GM18951 (cell line): Measurements from ENCODE around the gene CSF1R.

Source experiments
- POLR2A ChIP-seq: IDR thresholded peaks from 4 replicates; pipeline ENCODE4 v1.6.1; 2011; ENCODE audit warnings: mild to moderate bottlenecking; ENCODE audit not compliant: insufficient read length, insufficient read depth; ENCODE audit errors: extremely low read depth
- in situ Hi-C: fragments of 300-500 bp; cut with MboI; formaldehyde crosslinking; loops from one replicate; pipeline ENCODE4 v1.12.0; 2022; ENCODE audit warnings: low sequenced_read_pairs, mixed read lengths, inconsistent platforms; ENCODE audit not compliant: unreplicated experiment

CSF1R gene

DNA sequence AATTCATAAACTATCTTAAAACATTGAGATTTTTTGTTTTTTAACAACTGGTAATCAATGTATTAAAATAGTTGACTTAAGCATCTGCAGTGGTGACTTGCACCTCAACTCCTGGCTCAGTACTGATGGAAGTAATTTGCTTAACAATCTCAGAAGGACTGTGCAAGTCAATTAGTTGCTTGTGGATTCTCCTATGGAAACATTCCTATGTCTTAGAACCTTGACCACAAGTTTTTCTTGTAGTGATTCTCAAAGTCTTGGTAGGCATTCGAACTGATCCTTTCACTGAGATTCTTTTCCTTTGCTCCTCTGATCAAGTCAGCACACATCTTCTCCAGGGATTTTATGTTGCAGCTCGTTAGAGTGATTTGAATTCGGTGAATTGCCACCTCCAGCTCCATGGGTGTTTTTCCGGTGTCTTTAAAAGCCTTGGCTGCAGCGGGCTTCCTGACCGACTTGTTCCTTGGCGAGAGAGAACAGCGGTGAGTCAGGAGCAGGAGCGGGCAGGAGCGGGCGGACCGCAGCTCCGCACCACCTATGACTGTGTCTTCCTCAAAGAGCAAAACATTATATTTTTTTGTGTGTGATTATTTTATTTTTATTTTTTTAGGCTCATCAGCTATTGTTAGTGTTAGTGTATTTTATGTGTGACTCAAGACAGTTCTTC is 64.7 kb downstream of the CSF1R start:
- in situ Hi-C loops, result no loop called here
- TF ChIP-seq POLR2A, result no peak

DNA sequence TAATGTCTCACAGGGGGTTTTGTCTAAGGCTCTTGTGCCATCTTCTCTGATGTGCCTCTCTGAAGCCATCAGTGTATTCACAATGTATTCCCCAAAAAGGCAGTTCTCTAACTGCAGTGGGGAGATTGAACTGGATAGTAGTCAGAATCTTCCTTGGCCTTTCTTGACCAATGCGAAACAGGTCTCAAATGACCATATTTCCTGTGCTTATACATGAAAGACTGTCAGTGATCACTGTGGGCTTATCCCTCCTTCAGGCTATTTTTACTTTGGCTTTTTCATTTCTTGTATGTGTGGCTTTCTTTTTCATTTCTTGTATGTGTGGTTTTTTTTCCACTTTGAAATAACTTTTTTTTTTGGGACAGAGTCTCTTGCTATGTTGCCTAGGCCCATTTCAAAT is 66.1 kb downstream of the CSF1R start:
- no peak for TF ChIP-seq POLR2A
- in situ Hi-C loops, result no loop called here

DNA sequence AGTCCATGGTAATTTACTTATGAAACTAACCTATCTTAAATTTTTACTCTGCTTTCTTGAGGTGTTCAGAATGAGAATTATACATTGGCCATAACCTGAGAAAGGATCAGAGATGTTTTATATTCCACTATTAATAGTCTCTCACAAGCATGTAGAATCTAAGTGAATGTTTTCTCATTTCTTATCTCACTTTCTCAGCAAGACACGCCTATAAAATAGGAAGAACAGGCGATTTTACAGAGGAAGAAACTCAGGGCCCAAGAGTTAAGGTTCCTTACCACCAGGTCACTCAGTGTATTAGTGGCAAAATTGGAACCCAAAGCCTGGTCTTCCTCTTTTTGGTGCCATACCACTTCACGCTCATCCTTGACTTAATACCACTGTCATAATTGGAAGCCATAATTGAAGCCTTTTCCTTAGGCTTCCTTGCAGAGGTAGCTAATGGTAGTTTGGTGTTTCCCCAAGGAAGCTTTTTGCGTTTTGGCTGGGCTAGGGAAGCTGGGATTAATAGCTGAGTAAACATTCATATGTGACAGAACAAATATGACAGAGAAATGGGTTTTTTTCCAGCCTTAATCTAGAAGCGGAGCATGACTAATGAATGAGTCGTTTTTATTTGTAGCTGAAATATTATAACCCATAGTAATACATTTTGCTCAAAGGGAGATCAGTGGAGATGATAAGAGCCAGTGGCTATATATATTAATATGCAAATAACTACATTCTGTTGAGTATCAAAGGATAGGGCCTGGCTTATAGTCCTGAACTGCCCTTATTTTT is 68.9 kb downstream of the CSF1R start:
- in situ Hi-C loops, result no loop called here
- no peak for TF ChIP-seq POLR2A

DNA sequence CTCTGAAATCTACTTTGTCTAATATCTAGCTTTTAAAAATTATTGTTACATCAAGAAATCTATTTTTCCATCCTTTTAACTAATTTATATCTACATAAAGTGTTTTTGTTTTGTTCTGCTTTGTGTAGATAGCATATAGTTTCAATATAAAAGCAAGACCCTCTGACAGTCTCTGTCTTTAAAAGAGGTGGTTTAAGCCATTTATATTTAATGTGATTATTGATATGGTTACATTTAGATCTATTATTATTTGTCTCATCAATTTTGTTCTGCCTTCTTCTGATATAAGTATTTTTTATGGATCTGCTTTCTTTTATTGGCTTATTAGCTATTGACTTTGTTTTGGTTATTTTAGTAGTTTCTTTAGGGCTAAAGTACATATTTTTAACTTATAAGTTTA is 69.8 kb downstream of the CSF1R start:
- no peak for TF ChIP-seq POLR2A
- in situ Hi-C loops, result no loop called here

DNA sequence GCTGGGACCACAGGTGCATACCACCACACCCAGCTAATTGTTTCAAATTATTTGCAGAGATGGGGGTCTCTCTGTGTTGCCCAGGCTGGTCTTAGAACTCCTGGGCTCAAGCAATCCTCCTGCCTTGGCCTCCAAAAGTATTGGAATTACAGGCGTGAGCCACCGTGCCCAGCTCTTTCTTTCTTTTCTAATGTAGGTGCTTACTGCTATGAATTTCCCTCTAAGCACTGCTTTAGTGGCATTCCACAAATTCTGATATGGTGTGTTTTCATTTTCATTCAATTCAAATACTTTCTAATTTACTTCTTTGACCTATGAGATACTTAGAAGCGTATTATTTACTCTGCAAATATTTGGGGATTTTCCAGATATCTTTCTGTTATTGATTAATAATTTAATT is 70.9 kb downstream of the CSF1R start:
- TF ChIP-seq POLR2A, result no peak
- in situ Hi-C loops, result no loop called here

DNA sequence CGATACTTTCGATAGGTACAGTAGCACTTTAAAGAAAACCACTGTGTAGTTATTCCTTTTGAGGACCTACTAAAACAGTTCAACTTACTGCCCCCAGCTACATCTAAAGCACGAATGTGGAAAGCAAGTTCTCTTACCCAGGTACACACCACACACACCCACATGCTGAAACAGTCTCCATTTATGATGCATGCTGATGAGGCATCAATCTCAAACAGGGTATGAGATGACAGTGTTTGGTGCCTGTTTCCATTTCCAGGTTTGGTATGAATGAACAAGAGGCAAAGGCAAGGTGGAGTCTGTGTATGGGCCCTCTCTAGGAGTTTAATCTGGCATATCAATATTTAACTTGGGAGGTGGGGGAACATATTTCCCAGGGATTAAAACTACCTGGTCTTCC is 71.9 kb downstream of the CSF1R start:
- in situ Hi-C loops, result no loop called here
- no peak for TF ChIP-seq POLR2A

DNA sequence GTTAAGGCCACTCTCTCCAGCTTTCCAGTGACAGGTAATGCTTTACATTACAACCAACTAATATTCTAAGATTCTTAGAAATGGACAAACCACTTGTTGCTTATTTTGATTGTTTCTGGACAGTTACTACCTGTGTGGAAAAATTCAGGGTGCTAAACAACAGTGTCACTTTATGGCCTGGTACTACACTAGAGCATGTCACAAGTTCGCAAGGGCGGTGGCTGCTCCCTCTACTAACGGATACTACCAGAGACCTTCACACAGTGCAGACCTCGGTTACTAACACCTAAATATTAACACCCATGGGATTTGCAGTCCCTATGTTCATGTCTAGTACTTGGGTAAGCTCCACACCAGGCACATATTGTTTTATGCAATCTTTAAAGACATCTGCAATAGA is 72.4 kb downstream of the CSF1R start:
- in situ Hi-C loops, result no loop called here
- no peak for TF ChIP-seq POLR2A

DNA sequence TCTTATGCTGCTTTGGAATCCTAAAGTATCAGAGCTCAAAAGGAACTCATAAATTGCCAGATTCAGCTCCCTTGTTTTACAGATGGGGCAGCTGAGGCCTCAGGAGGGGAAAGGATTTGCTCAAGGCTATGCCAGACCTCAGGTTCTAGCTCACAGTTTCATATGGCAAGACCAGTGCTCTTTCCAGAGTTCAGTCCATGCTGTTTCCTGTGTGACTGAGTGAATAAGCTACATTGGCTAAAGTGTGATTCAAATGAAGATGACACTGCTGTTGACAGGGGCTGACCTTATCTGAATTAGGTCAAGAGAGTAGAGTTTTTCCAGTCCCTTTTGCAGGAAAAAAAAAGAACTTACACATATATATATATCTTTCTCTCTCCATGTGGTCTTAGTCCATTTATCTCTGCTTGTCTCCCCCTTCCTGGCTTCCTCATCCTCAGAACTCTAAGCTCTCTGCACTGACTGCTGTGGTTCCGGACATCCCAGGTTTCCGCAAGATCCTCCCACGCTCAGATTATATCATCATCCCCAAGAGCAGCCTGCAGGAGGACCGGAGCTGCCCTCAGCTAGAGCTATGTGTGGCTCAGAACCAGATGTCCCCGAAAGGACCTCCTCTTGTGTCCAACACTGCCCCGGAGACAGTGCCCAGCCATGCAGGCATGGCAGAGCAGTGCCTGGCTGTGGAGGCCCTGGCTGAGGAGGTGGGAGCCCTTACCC is 76.5 kb downstream of the CSF1R start:
- no peak for TF ChIP-seq POLR2A
- in situ Hi-C loops, result no loop called here

DNA sequence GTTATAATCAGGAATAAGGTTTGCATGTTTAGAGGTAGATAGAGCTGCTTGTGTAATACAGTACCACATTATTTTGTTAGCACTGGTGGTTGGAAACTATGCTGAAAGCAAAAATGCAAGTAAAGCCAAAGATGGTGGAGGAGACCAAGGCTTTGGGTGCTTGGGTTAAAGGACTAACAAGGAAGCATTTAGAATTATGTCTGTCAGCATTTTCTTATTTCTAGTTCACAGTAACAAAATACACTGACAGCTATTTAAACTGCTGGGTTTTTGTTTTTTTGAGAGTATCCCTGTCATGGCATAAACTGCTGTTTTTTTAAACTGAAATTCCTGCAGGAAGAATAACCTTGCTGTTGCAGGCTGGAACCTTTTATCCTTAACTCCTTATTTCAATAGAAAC is 79.3 kb downstream of the CSF1R start:
- in situ Hi-C loops, result no loop called here
- no peak for TF ChIP-seq POLR2A

DNA sequence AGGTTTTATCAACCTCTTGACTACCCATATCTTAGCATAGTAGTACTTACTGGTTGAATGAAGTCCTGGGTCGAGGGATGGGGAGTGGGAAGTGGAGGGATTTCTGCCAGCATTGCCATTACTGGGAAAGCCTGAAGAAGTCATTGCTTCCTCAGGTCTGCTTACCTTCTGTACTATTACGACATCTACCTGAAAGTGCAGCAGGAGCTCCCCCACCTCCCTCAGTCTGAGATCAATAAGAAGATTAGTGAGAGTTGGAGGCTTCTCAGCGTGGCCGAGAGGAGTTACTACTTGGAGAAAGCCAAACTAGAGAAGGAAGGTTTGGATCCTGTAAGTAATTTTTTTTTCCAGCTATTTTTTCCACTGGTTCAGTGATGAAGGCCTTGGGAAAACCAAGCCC is 80.0 kb downstream of the CSF1R start:
- in situ Hi-C loops, result no loop called here
- no peak for TF ChIP-seq POLR2A
